DLD1 (cell line): Measurements from ENCODE around the gene CHRNB1.

ENCODE experiments used
- in situ Hi-C: cut with HindIII; loops from 2 replicates; pipeline ENCODE4 v1.10.0; 2017; ENCODE audit warnings: low sequenced_read_pairs

CHRNB1 gene

GRCh38 chr17:7483255-7484066 lies 38.6 kb downstream of the CHRNB1 start:
- in situ Hi-C loops: no loop called here

GRCh38 chr17:7484067-7484918 lies 39.4 kb downstream of the CHRNB1 start, which contains the start of gene POLR2A:
TSS of gene POLR2A (plus strand) at chr17:7484366.
- in situ Hi-C loops: no loop called here

- in situ Hi-C loops: no loop called here
Observed at GRCh38 chr17:7484919-7485377, 40.1 kb downstream of the CHRNB1 start.

GRCh38 chr17:7486181-7486580 lies 41.3 kb downstream of the CHRNB1 start:
- in situ Hi-C loops: no loop called here

GRCh38 chr17:7490144-7490543 lies 45.3 kb downstream of the CHRNB1 start:
- in situ Hi-C loops: no loop called here

- in situ Hi-C loops: no loop called here
Observed at GRCh38 chr17:7491583-7491982, 46.7 kb downstream of the CHRNB1 start.

- in situ Hi-C loops: no loop called here
Observed at GRCh38 chr17:7493941-7494340, 49.1 kb downstream of the CHRNB1 start.

- in situ Hi-C loops: no loop called here
Observed at GRCh38 chr17:7495906-7496434, 51.1 kb downstream of the CHRNB1 start.

- in situ Hi-C loops: no loop called here
Observed at GRCh38 chr17:7496470-7497183, 51.8 kb downstream of the CHRNB1 start.

GRCh38 chr17:7497228-7497627 lies 52.4 kb downstream of the CHRNB1 start:
- in situ Hi-C loops: no loop called here

GRCh38 chr17:7497636-7498035 lies 52.8 kb downstream of the CHRNB1 start:
- in situ Hi-C loops: no loop called here

- in situ Hi-C loops: no loop called here
Observed at GRCh38 chr17:7499161-7499560, 54.3 kb downstream of the CHRNB1 start.

GRCh38 chr17:7501729-7502128 lies 56.9 kb downstream of the CHRNB1 start:
- in situ Hi-C loops: no loop called here

- in situ Hi-C loops: no loop called here
Observed at GRCh38 chr17:7502171-7502847, 57.4 kb downstream of the CHRNB1 start.

GRCh38 chr17:7502987-7503386 lies 58.1 kb downstream of the CHRNB1 start:
- in situ Hi-C loops: no loop called here

- in situ Hi-C loops: no loop called here
Observed at GRCh38 chr17:7503521-7503920, 58.7 kb downstream of the CHRNB1 start.
